Sigmoid colon (tissue), 3 donors: ENCODE measurements around the gene MAIP1.

ENCODE experiments used
- POLR2A ChIP-seq, 2 donors: fragments of 450-650 bp; IDR thresholded peaks; one replicate each; pipeline ENCODE4 v1.6.1; 2016; ENCODE audit warnings: antibody characterized with exemption in 2 of 2, mild to moderate bottlenecking in 2 of 2, moderate library complexity in 2 of 2
- TF ChIP-seq, protein P1 (sequence below), 4 experiments: fragments of 450-650 bp in 3 of 4; fragments of 200-600 bp in 1 of 4; IDR thresholded peaks; one replicate each; pipeline ENCODE4 v1.5.1; 2016 to 2019; ENCODE audit warnings: antibody characterized with exemption in 4 of 4, mild to moderate bottlenecking in 3 of 4, moderate library complexity in 2 of 4

DNA sequence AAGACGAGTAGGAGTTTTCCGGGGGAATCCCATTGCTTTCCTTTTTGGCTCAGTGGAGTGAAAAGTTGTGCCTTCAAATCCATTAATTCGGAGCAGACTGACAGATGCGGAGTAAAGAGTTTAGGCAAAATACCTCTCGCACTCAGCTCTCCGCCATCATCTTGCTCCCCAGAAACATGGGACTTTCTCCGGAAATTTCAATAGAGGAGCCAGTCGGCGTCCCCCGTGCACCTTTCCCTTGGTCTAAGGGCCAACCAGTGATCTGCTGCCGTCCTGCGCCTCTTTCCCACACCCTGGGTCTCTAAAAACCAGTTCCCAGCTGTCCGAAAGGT is 409 bp upstream of the MAIP1 start:
- no peak for TF ChIP-seq POLR2A (IDR thresholded peaks at IDR 0.05)
- TF ChIP-seq, protein P1, sequence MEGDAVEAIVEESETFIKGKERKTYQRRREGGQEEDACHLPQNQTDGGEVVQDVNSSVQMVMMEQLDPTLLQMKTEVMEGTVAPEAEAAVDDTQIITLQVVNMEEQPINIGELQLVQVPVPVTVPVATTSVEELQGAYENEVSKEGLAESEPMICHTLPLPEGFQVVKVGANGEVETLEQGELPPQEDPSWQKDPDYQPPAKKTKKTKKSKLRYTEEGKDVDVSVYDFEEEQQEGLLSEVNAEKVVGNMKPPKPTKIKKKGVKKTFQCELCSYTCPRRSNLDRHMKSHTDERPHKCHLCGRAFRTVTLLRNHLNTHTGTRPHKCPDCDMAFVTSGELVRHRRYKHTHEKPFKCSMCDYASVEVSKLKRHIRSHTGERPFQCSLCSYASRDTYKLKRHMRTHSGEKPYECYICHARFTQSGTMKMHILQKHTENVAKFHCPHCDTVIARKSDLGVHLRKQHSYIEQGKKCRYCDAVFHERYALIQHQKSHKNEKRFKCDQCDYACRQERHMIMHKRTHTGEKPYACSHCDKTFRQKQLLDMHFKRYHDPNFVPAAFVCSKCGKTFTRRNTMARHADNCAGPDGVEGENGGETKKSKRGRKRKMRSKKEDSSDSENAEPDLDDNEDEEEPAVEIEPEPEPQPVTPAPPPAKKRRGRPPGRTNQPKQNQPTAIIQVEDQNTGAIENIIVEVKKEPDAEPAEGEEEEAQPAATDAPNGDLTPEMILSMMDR (IDR thresholded peaks at IDR 0.05) = no peak
